Panc1 (cell line): ENCODE results near the gene PFKFB3. TPM values are rescaled to one million over a fixed set of nuclear protein-coding genes. Genes with fewer than 3 reads are reported as not detected.

Experiments
- ATAC-seq: fragments of 200-7000 bp; cut with Tn5 transposase; 2 replicates; pipeline ENCODE4 v1.9.1; 2020; ENCODE audit warnings: mild to moderate bottlenecking, moderate library complexity
- BruUV-seq: library from RNA; stranded (reverse); fragments of 400-500 nt; replicated peaks from 2 replicates; lab custom pipeline; 2021; lab: Mats Ljungman, UMichigan
- CTCF ChIA-PET: fragments of 300-600 bp; sonication (Branson Sonifier 250); formaldehyde crosslinking; loops from one replicate; lab custom pipeline; 2022; ENCODE audit warnings: antibody characterized with exemption; lab: Charles Lee
- POLR2A ChIA-PET: fragments of 300-600 bp; sonication (Branson Sonifier 250); formaldehyde crosslinking; loops from one replicate; lab custom pipeline; 2022; ENCODE audit warnings: antibody characterized with exemption; lab: Charles Lee
- DNase-seq: peaks from one replicate; pipeline ENCODE4 v3.0.0-alpha.2; 2010; ENCODE audit warnings: low read depth, low spot score
- H3K27ac ChIP-seq: 2 replicates; pipeline ENCODE4 v1.5.1; 2011; ENCODE audit warnings: mild to moderate bottlenecking, low read length, inconsistent platforms
- H3K27me3 ChIP-seq: fragments of 200-500 bp; sonication (Bioruptor generic); 2 replicates; pipeline ENCODE4 v1.6.0; 2014; ENCODE audit warnings: low read length, inconsistent platforms; ENCODE audit not compliant: control insufficient read depth, insufficient read depth
- H3K36me3 ChIP-seq: fragments of 200-500 bp; sonication (Bioruptor generic); 2 replicates; pipeline ENCODE4 v1.5.1; 2014; ENCODE audit warnings: inconsistent platforms, mild to moderate bottlenecking, low read length, moderate library complexity; ENCODE audit not compliant: control insufficient read depth, insufficient read depth
- H3K4me1 ChIP-seq: 2 replicates; pipeline ENCODE4 v1.5.1; 2011; ENCODE audit warnings: inconsistent platforms, mild to moderate bottlenecking, low read length, moderate library complexity; ENCODE audit not compliant: control insufficient read depth, insufficient read depth
- H3K4me3 ChIP-seq, 2 experiments: 2 replicates each; pipeline ENCODE4 v1.5.1; 2011 to 2012; ENCODE audit warnings: low read depth in 2 of 2, low read length in 2 of 2, mild to moderate bottlenecking in 2 of 2, inconsistent platforms in 1 of 2, moderate library complexity in 1 of 2
- H3K9me3 ChIP-seq: fragments of 200-500 bp; sonication (Bioruptor generic); 2 replicates; pipeline ENCODE4 v1.5.1; 2014; ENCODE audit warnings: low read depth, mild to moderate bottlenecking, inconsistent platforms, low read length, moderate library complexity; ENCODE audit not compliant: control insufficient read depth, insufficient read depth
- POLR2AphosphoS5 ChIP-seq: IDR thresholded peaks from 2 replicates; pipeline ENCODE4 v1.6.1; 2012; ENCODE audit warnings: mild to moderate bottlenecking, low read depth, low read length, moderate library complexity
- SIN3A ChIP-seq: IDR thresholded peaks from 2 replicates; pipeline ENCODE4 v1.6.1; 2012; ENCODE audit warnings: low read depth, mild to moderate bottlenecking, low read length, moderate library complexity, borderline replicate concordance; ENCODE audit not compliant: insufficient read depth
- TCF7L2 ChIP-seq: IDR thresholded peaks from 2 replicates; pipeline ENCODE4 v1.6.1; 2011; ENCODE audit warnings: mild to moderate bottlenecking, low read depth, low read length, inconsistent platforms
- in situ Hi-C: cut with HindIII; loops from 2 replicates; pipeline ENCODE4 v1.10.0; 2016; ENCODE audit warnings: low sequenced_read_pairs, low pct_unique_long_range_greater_than_20kb
- intact Hi-C: fragments of 100-400 bp; cut with micrococcal nuclease; formaldehyde crosslinking; loops from one replicate; pipeline ENCODE4 v1.10.0; 2022; ENCODE audit not compliant: unreplicated experiment
- total RNA-seq: library from RNA; stranded (reverse); gene quantifications from one replicate; pipeline ENCODE4 v1.2.1, GENCODE V29; 2021; ENCODE audit not compliant: unreplicated experiment
- TF ChIP-seq, protein P1 (sequence below): fragments of 450-650 bp; IDR thresholded peaks from 2 replicates; pipeline ENCODE4 v1.5.1; 2017; ENCODE audit warnings: mild to moderate bottlenecking
- TF ChIP-seq, protein P2 (sequence below), 2 experiments: IDR thresholded peaks; 2 replicates each; pipeline ENCODE4 v1.6.1; 2011 to 2012; ENCODE audit warnings: low read depth in 2 of 2, control low read depth in 1 of 2, low read length in 1 of 2, mild to moderate bottlenecking in 1 of 2, moderate library complexity in 1 of 2; ENCODE audit not compliant: insufficient read depth in 1 of 2

The PFKFB3 gene
- total RNA-seq, 1 experiment from 2014 or later, result 17.1 TPM

DNA sequence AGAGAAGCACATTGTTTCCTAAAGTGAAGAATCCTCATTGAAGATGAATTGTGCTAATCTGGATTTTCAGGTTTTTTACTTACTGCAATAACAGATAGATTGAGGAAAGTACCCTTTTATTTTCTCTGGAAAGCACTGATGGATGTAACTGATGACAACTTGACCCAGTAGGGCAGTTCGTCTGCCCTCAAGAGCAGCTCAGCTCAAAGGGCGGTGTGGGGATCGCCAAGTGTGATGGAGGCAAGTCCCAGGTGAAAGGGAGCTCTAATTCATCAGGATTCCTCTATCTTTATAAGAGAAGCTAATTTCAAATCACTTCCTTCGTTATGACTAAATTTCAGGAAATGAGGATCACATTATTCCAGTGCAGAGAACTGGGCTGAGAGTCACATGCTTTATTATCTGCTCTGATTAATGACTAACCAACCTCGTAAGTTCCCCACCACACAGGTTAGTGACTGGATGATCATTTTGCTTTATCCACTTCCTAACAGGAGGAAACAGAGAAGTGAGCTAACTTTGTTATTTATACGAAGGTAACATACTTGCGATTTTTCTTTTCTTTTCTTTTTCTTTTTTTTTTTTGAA lies 98.8 kb downstream of the PFKFB3 start:
- POLR2A ChIA-PET, result no interaction called here
- intact Hi-C loops, result no loop called here
- TF ChIP-seq SIN3A (no peak), POLR2AphosphoS5 (no peak), TCF7L2 (no peak)
- TF ChIP-seq, protein P1, sequence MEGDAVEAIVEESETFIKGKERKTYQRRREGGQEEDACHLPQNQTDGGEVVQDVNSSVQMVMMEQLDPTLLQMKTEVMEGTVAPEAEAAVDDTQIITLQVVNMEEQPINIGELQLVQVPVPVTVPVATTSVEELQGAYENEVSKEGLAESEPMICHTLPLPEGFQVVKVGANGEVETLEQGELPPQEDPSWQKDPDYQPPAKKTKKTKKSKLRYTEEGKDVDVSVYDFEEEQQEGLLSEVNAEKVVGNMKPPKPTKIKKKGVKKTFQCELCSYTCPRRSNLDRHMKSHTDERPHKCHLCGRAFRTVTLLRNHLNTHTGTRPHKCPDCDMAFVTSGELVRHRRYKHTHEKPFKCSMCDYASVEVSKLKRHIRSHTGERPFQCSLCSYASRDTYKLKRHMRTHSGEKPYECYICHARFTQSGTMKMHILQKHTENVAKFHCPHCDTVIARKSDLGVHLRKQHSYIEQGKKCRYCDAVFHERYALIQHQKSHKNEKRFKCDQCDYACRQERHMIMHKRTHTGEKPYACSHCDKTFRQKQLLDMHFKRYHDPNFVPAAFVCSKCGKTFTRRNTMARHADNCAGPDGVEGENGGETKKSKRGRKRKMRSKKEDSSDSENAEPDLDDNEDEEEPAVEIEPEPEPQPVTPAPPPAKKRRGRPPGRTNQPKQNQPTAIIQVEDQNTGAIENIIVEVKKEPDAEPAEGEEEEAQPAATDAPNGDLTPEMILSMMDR, result no peak
- TF ChIP-seq, protein P2, sequence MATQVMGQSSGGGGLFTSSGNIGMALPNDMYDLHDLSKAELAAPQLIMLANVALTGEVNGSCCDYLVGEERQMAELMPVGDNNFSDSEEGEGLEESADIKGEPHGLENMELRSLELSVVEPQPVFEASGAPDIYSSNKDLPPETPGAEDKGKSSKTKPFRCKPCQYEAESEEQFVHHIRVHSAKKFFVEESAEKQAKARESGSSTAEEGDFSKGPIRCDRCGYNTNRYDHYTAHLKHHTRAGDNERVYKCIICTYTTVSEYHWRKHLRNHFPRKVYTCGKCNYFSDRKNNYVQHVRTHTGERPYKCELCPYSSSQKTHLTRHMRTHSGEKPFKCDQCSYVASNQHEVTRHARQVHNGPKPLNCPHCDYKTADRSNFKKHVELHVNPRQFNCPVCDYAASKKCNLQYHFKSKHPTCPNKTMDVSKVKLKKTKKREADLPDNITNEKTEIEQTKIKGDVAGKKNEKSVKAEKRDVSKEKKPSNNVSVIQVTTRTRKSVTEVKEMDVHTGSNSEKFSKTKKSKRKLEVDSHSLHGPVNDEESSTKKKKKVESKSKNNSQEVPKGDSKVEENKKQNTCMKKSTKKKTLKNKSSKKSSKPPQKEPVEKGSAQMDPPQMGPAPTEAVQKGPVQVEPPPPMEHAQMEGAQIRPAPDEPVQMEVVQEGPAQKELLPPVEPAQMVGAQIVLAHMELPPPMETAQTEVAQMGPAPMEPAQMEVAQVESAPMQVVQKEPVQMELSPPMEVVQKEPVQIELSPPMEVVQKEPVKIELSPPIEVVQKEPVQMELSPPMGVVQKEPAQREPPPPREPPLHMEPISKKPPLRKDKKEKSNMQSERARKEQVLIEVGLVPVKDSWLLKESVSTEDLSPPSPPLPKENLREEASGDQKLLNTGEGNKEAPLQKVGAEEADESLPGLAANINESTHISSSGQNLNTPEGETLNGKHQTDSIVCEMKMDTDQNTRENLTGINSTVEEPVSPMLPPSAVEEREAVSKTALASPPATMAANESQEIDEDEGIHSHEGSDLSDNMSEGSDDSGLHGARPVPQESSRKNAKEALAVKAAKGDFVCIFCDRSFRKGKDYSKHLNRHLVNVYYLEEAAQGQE (IDR thresholded peaks at IDR 0.05; ENCODE audit: insufficient read depth in 1 of 2, low read depth in 2 of 2, low read length in 1 of 2), result no peak
- no TSS peak for BruUV-seq
- Histone ChIP-seq H3K4me3 (no peak overlapping the region), H3K27ac (no peak overlapping the region), H3K36me3 (no peaks in the 10 kb centered on the region), H3K27me3 (no peaks in the 10 kb centered on the region), H3K4me1 (no peaks in the 10 kb centered on the region), H3K9me3 (no peaks in the 10 kb centered on the region)
- in situ Hi-C loops, result no loop called here
- no peak for ATAC-seq
- CTCF ChIA-PET, result no interaction called here
- no peak for DNase-seq

Other genes with a start within 250 kb of the PFKFB3 start
- gene IL15RA, start 225.4 kb upstream of the PFKFB3 start, total RNA-seq, result 11.0 TPM
- gene IL2RA, start 140.6 kb upstream of the PFKFB3 start, total RNA-seq, result 0.33 TPM
- gene RBM17, start 113.9 kb upstream of the PFKFB3 start, total RNA-seq, result 65.4 TPM